HG02973 (cell line): ENCODE results near the gene MTCH2.

Experiments used
- ATAC-seq: cut with Tn5 transposase; IDR thresholded peaks from one replicate; pipeline ENCODE4 v1.9.1; 2021; ENCODE audit warnings: moderate library complexity; ENCODE audit not compliant: unreplicated experiment

The MTCH2 gene

DNA sequence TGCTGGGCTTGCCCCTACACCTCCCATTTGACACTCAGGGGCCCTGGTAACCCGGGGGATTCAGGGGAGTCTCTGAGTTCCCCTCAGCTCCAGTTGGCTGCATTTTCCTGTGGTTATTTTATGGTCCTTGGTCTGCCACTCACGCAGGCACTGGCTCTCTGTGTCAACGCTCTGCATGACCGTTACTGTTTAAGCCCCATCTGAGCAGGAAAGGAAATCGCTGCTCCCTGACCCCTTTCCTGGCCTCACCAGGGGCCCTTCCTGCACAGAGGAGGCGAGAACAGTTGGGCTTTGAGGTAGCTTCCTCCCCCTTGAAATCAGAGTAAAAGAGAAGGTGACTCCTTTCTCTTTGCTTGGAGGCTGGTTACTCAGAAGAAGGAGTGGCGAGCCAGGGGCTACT, 50.6 kb downstream of the MTCH2 start:
- ATAC-seq, result no peak

DNA sequence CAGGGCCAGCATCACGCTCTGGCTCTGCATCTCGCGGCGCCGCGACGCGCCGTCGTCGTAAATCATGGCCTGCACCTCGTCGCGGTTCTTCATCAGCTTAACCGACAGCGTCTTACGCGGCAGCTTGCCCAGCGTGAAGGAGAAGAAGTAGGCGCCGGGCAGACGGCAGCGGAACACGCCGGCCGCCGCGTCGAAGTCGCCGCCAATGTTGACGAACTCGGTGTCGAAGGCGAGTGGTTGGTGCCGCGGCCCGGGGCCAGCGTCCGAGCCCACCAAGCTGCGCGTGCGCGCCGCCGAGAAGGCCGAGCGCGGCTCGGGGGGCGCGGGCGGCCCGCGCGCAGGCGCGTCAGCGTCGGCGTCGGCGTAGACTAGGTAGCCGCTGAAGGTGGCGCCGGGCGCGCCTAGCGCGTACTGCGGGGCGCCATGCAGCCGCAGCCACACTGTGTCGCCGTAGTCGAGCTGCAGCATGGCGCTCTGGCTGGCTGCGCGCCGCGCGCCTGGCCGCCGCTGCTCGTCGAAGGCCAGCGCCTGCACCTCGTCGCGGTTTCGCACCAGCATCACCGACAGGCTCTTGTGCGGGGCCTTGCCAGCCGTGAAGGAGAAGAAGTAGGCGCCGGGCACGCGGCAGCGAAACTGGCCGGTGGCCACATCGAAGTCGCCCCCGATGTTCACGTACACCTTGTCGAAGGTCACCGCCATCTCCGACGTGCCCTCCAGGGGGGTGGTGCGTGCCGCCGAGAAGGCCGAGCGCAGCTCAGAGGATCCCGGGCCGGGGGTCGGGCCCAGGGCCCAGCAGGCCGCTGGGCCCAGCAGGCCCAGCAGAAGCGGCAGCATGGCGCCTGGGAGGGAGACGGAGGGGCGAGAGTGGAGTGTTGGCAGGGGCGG, 52.1 kb downstream of the MTCH2 start:
- ATAC-seq, result no peak

DNA sequence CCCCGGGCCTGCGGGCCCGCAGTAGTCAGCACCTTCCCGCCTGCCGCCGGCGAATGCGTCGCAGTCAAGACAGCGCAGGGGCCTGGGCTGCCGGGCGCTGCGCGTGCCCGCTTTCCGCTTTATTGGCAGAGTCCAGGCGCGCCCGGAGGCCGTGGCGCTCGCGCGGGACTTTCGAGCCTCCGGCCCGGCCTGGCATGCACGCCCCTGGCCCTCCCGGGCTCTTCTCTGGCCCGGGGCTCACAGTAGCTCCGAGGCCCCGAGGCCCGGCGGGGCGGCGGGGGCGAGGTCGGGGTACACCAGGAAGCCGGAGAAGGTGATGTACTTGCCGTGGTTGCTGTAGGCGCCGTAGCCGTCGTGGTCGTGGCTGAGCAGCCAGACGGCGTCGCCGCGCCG, 52.8 kb downstream of the MTCH2 start:
- no peak for ATAC-seq

DNA sequence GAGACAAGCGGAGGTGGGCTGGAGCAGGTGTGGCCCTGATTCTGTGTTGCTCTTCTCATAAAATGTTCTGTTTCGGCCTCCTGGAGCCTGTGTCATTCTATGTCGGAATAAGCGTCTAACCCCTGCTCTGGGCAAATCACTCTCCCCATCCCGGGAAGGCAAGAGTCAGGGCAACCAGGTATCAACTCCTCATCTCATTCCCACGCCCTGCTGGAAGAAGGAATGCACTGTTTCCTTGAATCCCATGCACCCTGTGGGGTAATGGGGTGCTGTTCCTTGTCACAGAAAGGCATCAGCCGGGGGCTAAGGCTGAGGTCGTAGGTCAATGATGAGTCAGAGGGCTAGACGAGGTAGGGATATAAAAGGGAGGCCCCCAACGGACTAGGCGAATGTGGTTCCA, 53.2 kb downstream of the MTCH2 start:
- ATAC-seq, result no peak

DNA sequence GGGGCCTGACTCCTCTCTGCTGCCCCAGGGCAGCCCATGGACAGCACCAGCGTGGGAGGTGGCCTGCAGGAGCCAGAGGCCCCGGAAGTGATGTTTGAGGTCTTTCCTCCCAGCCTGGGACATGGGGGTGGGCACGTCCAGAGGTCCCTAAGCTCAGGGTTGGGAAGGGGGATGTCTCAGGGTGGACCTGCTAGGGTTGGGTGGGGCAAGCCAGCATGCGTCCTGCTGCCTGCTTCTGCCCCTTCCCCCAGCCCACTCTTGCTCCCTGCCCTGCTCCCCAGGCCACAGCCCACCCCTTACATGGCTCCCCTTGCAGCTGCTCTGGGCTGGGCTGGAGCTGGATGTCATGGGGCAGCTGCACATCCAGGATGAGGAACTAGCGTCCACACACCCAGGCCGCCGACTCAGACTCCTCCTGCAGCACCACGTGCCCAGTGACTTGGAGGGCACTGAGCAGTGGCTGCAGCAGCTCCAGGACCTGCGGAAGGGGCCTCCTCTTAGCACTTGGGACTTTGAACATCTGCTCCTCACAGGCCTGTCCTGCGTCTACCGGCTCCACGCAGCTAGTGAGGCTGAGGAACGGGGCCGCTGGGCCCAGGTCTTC, 54.5 kb downstream of the MTCH2 start:
- ATAC-seq, result no peak

DNA sequence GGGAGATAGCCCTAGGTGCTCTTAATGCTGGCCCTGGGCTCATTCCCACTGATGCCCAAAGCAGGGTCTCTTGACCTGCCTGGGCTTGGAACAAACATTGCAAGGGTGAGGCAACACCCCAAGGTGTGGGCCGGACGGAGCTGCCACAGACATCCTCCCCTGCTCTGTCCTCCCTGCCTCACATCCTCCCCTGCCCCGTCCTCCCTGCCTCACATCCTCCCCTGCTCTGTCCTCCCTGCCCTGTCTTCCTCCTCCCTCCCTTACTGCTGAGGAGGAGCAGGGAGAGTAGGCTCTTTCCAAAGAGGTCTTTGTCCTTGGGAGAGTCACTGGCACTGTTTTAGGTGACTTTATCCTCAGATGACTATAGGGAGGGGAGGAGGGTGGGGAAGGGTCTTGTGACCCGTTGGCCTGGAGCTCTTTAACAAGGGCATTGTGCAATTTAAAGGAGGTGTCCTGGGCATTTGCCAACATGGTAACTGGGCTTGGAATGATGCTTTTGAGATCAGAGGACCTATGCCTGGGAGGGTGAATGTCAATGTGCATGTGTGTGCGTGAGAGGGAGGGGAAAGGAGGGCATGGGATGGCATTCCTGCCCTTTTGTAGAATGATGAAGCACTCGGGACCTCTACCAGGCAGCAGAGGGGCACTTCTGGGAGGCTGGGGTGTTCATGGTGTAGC, 55.2 kb downstream of the MTCH2 start:
- no peak for ATAC-seq

DNA sequence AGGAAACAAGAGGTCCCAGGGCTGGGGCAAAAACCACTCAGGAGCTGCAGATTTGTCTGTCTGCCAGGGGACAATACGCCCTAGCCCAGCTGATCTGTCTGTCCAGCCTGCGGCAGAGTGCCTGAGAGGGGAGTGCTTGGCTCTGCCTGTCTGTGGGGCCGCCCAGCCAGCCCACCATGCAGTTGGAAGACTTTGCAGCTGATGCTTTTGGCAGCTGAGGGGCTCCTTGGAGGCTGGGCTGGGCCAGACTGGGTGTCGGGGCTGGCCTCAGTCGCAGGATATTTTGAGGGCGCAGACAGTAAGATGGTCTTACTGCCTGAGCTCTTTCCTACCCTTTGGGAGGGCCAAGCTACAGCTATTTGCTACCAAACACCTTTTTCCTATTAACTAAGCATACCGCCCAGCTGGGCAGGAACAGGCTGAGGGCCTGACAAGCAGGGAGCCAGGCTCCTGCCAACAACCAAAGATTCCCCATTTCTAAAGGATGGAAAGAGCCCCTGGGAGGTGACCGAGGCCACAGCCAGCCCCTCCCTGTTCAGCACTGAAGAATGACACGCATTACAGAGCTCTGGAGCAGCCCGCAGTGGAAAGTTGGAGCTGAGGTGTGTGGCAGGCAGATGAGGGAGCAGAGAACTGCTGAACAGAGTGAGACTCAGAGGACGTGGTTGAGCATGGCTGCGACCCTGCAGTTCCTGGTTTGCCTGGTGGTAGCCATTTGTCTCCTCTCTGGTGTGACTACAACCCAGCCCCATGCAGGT, 56.1 kb downstream of the MTCH2 start, which contains the start of gene FAM180B:
TSS of gene FAM180B (plus strand) at position 581 of the 758 bp plus-strand sequence. CDS start at position 672, 91 bp downstream.
- no peak for ATAC-seq

DNA sequence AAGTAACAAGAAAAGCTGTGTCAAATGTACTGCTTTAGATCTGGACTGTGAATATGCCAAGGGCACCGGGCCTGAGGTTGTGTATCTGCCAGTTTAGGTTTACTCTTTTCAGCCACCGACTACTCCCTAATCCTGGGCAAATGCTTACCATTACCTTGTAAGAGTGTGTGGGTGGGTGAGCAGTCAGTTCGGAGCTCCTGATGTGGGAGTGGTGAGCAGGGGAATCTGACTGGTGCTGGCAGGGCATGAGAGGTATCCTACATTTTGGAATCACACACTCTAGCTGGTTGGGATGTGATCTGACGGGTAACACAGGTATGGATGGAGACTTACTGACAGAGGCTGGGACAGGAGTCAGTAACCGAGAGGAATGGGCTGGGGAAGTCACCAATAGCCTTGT, 58.5 kb downstream of the MTCH2 start:
- no peak for ATAC-seq

DNA sequence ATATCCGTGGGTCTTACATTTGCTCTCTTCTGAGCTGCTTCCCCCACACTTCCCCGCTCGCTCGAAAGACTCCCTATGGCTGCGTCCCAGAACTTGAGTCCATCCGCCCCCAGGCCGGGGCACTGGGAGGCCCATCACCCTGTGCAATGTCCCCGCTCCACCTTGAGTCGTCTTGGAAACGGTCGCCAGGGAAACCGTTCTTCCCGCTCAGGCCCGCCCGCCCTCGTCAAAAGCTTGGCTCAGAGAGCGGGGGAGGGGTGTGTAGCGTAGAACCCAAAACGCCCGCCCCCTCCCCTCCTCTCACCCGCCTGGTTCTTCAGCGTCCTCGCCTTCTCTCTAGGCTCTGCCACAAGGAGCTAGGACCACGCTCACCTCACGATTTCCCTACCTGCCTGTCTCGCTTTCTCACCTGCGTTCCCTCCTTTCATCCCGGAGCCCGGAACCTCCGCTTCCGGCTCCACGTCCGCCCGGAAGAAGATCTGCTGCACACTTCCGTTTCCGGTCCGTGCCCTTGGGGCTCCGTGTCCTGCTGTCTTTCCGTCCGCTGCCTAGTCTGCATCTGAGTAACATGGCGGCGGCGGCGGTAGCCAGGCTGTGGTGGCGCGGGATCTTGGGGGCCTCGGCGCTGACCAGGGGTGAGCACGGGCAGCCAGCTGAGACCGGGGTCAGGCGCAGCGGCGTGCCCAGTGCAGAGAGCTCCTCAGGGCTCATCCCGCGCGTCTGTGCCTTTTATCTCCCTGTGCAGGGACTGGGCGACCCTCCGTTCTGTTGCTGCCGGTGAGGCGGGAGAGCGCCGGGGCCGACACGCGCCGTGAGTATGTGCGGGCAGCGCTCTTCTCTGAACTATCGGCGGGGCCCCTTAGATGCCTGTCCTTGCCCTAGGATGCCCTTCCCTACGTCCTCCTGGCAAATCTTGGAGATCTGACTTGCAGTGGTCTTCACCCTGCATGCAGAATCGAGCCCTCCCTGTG, 63.5 kb downstream of the MTCH2 start, which contains the start of the genes KBTBD4 and NDUFS3:
TSS of gene KBTBD4 (minus strand) at position 447 of the 971 bp plus-strand sequence. CDS start at position 428, 19 bp downstream.
TSS of gene NDUFS3 (plus strand) at position 551 of the 971 bp plus-strand sequence. CDS start at position 569, 18 bp downstream.
- ATAC-seq, result peak; percentile 91

DNA sequence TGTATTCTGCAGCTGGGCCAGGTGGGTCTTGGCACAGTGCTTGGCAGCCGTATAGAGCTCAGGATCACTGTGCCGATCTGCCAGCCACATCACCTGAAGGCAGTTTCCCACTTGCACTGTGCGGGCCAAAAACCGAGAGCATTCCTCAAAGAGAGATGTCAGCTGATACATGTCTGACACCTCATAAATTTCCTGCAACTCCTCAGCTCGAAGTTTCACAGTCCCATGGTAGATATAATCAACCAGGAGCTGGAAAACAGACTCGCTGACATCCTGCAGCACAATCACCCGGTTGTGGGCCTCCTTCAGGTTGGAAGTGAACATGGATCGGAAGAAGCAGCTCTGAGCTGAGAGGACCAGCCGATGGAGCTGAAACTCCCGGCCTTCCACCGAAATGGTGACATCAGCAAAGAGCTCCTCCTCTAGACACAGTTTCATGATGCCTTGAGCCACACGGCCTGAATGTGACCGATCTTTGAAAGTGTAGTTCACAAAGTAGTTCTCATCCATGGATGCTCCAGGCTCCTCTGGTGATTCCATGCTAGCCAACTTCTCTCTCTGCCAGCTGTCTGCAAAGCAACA, 64.8 kb downstream of the MTCH2 start:
- no peak for ATAC-seq

DNA sequence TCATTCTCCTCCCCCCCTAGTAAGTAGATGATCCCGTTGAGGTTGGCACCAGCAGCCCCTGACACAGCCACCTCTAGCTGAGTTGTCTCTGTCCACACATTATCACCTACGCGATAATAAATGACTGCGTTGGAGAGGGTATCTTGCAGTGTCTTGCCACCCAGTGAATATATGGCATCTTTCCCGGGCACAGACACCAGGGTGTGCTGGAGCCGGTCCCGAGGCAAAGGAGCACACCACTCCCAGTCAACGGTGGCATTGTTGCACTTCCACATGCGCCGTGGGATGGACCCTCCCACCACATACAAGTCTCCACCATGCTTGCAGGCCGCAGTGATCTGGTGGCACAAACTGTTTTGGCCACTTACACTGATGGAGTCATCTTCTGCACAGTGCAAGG, 69.0 kb downstream of the MTCH2 start:
- ATAC-seq, result no peak

DNA sequence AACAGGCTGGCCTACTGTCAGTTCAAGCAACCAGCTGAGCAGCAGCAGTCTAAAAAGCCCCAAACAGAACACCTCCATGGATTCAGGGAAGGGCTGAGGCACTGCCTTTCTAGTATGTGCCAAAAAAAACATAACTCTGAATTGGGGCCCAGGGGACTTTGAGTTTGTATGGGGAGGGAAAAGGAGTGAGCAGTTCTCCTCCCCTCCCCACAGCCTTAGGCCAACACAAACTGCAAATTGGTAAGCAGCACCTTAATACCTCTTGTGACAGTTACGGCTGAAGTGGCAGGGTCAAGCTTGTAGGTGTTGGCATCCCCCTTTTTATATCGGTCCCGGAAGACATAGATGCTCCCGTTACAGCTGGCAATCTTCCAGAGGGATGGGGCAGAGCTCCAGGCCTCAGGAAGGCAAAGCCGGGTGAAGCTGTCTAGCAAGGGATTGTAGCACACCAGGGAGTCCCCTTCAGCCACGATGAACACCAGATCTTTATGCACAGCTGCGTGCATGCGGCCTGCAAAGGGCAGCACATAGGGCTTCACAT, 69.6 kb downstream of the MTCH2 start:
- no peak for ATAC-seq

DNA sequence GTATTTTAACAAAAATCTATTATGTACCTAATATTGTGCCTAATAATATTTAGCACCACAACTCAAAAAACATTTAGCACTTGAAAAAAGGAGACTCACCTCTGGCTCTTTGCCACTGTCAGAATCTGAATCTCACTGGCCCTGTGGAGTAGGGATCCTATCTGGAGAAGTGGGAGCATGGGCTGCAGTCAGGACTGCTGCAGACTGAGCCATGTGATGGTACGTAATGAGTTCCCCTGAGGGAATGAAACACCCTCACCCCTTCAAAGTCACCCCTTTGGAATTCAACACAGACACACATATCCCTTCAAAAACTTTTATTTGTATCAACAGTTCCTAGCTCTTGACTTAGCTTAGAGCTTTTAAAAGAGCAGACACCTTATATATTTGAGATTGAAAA, 70.5 kb downstream of the MTCH2 start:
- ATAC-seq, result no peak

DNA sequence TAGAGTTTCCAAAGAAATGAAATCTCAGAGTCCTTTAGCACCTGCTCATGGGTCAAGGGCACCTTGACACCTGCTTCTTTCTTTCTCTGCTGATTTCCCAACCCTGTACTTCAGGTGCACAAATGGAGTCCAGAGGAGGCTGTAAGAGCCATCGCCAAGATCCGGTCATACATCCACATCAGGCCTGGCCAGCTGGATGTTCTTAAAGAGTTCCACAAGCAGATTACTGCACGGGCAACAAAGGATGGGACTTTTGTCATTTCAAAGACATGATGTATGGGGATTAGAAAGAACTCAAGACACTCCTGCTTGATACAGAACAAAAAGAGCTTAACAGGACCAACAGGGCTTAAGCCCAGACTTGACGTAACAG, 71.0 kb downstream of the MTCH2 start:
- no peak for ATAC-seq

DNA sequence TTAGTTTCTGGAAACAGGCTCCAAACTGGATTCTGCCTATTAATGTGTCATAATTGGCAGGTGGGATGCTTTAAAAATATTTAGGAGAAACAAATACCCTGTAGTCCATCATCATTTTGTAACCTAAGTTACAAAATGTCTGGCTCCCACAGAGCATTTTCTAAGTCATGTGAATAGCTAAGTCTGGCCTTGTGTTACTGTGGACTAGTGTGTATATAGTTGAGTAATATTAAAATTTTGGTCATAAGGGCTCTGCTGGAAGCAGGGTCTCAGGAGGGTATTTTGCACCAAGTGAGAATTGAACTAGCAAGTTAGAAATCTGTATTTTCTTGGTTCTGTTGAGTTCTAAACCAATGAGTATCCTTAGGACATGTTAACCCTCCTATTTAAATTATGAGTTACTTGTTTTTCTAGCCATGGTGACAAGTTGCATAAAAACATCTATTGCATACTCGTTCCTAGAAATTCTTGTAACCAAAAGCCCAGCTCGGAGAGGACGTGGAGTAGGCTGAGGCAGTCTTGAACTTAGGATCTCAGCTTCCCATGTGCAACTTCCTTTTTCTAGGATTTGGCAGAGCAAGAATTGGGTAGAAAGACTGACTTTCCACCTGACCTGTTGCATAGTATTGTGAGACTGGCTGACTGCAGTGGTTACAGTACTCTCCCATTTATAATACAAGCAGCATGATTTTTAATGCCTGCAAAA, 71.6 kb downstream of the MTCH2 start:
- ATAC-seq, result no peak

DNA sequence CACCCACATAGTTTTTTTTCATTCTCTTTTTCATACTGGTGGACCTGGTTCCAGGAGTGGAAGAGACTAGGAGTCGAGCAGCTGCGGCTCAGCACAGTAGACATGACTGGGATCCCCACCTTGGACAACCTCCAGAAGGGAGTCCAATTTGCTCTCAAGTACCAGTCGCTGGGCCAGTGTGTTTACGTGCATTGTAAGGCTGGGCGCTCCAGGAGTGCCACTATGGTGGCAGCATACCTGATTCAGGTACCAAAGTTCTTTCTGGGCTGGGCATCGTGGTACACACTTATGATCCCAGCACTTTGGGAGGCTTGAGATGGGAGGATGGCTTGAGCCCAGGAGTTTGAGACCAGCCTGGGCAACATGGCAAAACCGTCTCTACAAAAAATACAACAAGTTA, 72.7 kb downstream of the MTCH2 start:
- ATAC-seq, result no peak
